GM19468 (cell line): ENCODE measurements around the gene PKD1.

Experiments used
- ATAC-seq: cut with Tn5 transposase; IDR thresholded peaks from one replicate; pipeline ENCODE4 v1.9.1; 2021; ENCODE audit warnings: mild to moderate bottlenecking, moderate library complexity, moderate number of reproducible peaks; ENCODE audit not compliant: unreplicated experiment; ENCODE audit errors: extremely low read depth

Gene PKD1

GRCh38 chr16:2040041-2040786, 95.5 kb downstream of the PKD1 start:
- no peak for ATAC-seq

GRCh38 chr16:2039274-2040031, 96.2 kb downstream of the PKD1 start:
- ATAC-seq: no peak
